CD4-positive, alpha-beta memory T cell (primary cell): ENCODE measurements around the gene AIP. TPM values are rescaled to one million over a fixed set of nuclear protein-coding genes. Genes with fewer than 3 reads are reported as not detected.

ENCODE experiments used
- CTCF ChIA-PET: fragments of 350-600 bp; sonication (Branson Sonifier 250); formaldehyde crosslinking; loops from one replicate; lab custom pipeline; 2021; ENCODE audit warnings: inconsistent platforms; ENCODE audit not compliant: partially characterized antibody; lab: Charles Lee
- POLR2A ChIA-PET: fragments of 350-600 bp; sonication (Branson Sonifier 250); formaldehyde crosslinking; loops from one replicate; lab custom pipeline; 2021; ENCODE audit not compliant: partially characterized antibody; lab: Charles Lee
- DNase-seq, 5 donors: peaks; one replicate each; pipeline versions ENCODE4 v3.0.0 to v3.0.0-alpha.2; 2020 to 2022; ENCODE audit warnings: mixed read lengths in 1 of 5
- H3K27ac ChIP-seq: one replicate; pipeline ENCODE4 v1.7.0; 2013; ENCODE audit warnings: low read depth, low read length
- H3K27me3 ChIP-seq: 2 replicates; pipeline ENCODE4 v1.7.0; 2013; ENCODE audit warnings: mild to moderate bottlenecking, low read length, moderate library complexity; ENCODE audit not compliant: insufficient read depth
- H3K36me3 ChIP-seq: 2 replicates; pipeline ENCODE4 v1.7.0; 2013; ENCODE audit warnings: mild to moderate bottlenecking, low read length, moderate library complexity; ENCODE audit not compliant: insufficient read depth
- H3K4me1 ChIP-seq: 2 replicates; pipeline ENCODE4 v1.7.0; 2013; ENCODE audit warnings: mild to moderate bottlenecking, low read length, moderate library complexity; ENCODE audit not compliant: insufficient read depth
- H3K4me3 ChIP-seq, 2 donors: one replicate each; pipeline ENCODE4 v1.7.0; 2013; ENCODE audit warnings: low read length in 2 of 2, mild to moderate bottlenecking in 1 of 2
- H3K9me3 ChIP-seq, 2 donors: one replicate each; pipeline ENCODE4 v1.7.0; 2013; ENCODE audit warnings: low read length in 2 of 2, control low read depth in 1 of 2; ENCODE audit not compliant: control insufficient read depth in 1 of 2
- H3K27ac Mint-ChIP-seq, 7 donors: one replicate each; pipeline ENCODE4 v1.8.0; 2020 to 2021; ENCODE audit warnings: mixed read lengths in 7 of 7, mild to moderate bottlenecking in 6 of 7, inconsistent platforms in 3 of 7, moderate library complexity in 3 of 7
- H3K27me3 Mint-ChIP-seq, 2 donors: one replicate each; pipeline ENCODE4 v1.8.0; 2020 to 2021; ENCODE audit warnings: mixed read lengths in 2 of 2
- H3K36me3 Mint-ChIP-seq, 2 donors: one replicate each; pipeline ENCODE4 v1.8.0; 2020 to 2021; ENCODE audit warnings: mixed read lengths in 2 of 2, inconsistent platforms in 1 of 2, mild to moderate bottlenecking in 1 of 2
- H3K4me1 Mint-ChIP-seq, 4 donors: one replicate each; pipeline ENCODE4 v1.8.0; 2020 to 2021; ENCODE audit warnings: mixed read lengths in 4 of 4, mild to moderate bottlenecking in 1 of 4
- H3K4me3 Mint-ChIP-seq, 8 donors: one replicate each; pipeline ENCODE4 v1.8.0; 2020 to 2021; ENCODE audit warnings: mixed read lengths in 8 of 8, mild to moderate bottlenecking in 7 of 8, moderate library complexity in 6 of 8, inconsistent platforms in 3 of 8
- H3K9me3 Mint-ChIP-seq, 8 donors: one replicate each; pipeline ENCODE4 v1.8.0; 2020 to 2021; ENCODE audit warnings: mixed read lengths in 8 of 8, mild to moderate bottlenecking in 5 of 8, inconsistent platforms in 3 of 8, moderate library complexity in 1 of 8
- intact Hi-C: fragments of 100-400 bp; cut with micrococcal nuclease; formaldehyde crosslinking; loops from one replicate; pipeline ENCODE4 v1.15.1; 2023
- polyA plus RNA-seq, 2 donors: library from polyadenylated mRNA; unstranded; fragments of 300-500 nt; fragmentation: Illumina TruSeq; gene quantifications; one replicate each; pipeline ENCODE4 v1.2.3, GENCODE V29; 2021
- total RNA-seq, 2 experiments: library from RNA; stranded (reverse); gene quantifications; one replicate each; pipeline ENCODE4 v1.2.3, GENCODE V29; 2021

The AIP gene
- total and polyA plus RNA-seq, 4 experiments from 2014 or later: 131 to 185 (median 142) TPM

- peaks cover 46 to 75% (median 61%) of the 10 kb centered on the region in 4 donors for H3K4me1 Mint-ChIP-seq
- POLR2A ChIA-PET: interaction anchor here (0.6 to 16.2 kb wide), 15 partner anchors 8 to 247 kb away, joined by 3 to 279 read pairs (median 15); partner anchors contain the start of genes PITPNM1, POLD4, PPP1CA and PTPRCAP
- CTCF ChIA-PET: interaction anchor here (1.3 to 1.5 kb wide), 3 partner anchors 18 to 85 kb away, joined by 4 read pairs; partner anchors contain the start of gene PPP1CA
- no peaks in the 10 kb centered on the region for H3K27me3 ChIP-seq
- peak overlapping the region; percentile 69 to 100 (median 96) for H3K4me3 Mint-ChIP-seq
- no peaks in the 10 kb centered on the region for H3K27me3 Mint-ChIP-seq
- H3K27ac ChIP-seq: peak overlapping the region; percentile 66
- intact Hi-C loops: no loop called here
- peaks cover 35% of the 10 kb centered on the region for H3K36me3 ChIP-seq
- peak overlapping the region in 1 of 2 donors; percentile 45 for H3K4me3 ChIP-seq
- peaks cover 71% of the 10 kb centered on the region for H3K4me1 ChIP-seq
- H3K27ac Mint-ChIP-seq: peak overlapping the region; percentile 86 to 99 (median 95)
- H3K9me3 ChIP-seq: no peaks in the 10 kb centered on the region
- H3K36me3 Mint-ChIP-seq: peaks cover 18 to 52% of the 10 kb centered on the region in 2 donors
- DNase-seq: peak in 1 of 5 donors; percentile 60
- no peaks in the 10 kb centered on the region for H3K9me3 Mint-ChIP-seq
These were observed 3.8 kb downstream of the AIP start for GRCh38 chr11:67486481-67487195.

GRCh38 chr11:67489203-67489884 is 6.5 kb downstream of the AIP start:
- Histone ChIP-seq H3K36me3 (peaks cover 41% of the 10 kb centered on the region), H3K9me3 (no peaks in the 10 kb centered on the region), H3K4me1 (peaks cover 51% of the 10 kb centered on the region), H3K4me3 (no peak overlapping the region), H3K27ac (peak overlapping the region; percentile 66), H3K27me3 (no peaks in the 10 kb centered on the region)
- Mint-ChIP-seq H3K4me1 (peaks cover 35 to 53% (median 45%) of the 10 kb centered on the region in 4 donors), H3K4me3 (peak overlapping the region in 1 of 8 donors; percentile 46), H3K27ac (peak overlapping the region in 5 of 7 donors; percentile 24 to 90 (median 83)), H3K36me3 (peaks cover 18 to 59% of the 10 kb centered on the region in 2 donors), H3K9me3 (no peaks in the 10 kb centered on the region), H3K27me3 (no peaks in the 10 kb centered on the region)
- POLR2A ChIA-PET: interaction anchor here (0.6 to 16.2 kb wide), 10 partner anchors 13 to 138 kb away, joined by 3 to 279 read pairs (median 7); partner anchors contain the start of genes PITPNM1, PPP1CA, PTPRCAP and RAD9A
- intact Hi-C loops: no loop called here
- CTCF ChIA-PET: interaction anchor here (1.1 to 1.8 kb wide), 3 partner anchors 13 to 138 kb away, joined by 3 to 5 read pairs (median 3); no protein-coding TSS in a partner anchor
- DNase-seq: no peak

GRCh38 chr11:67489885-67490726 is 7.3 kb downstream of the AIP start:
- Mint-ChIP-seq H3K9me3 (no peaks in the 10 kb centered on the region), H3K36me3 (peaks cover 18 to 59% of the 10 kb centered on the region in 2 donors), H3K27me3 (no peaks in the 10 kb centered on the region), H3K4me3 (no peak overlapping the region), H3K27ac (peak overlapping the region in 6 of 7 donors; percentile 24 to 90 (median 68)), H3K4me1 (peaks cover 27 to 46% (median 38%) of the 10 kb centered on the region in 4 donors)
- ChIA-PET POLR2A (interaction anchor here (0.6 to 16.2 kb wide), 8 partner anchors 14 to 138 kb away, joined by 3 to 279 read pairs (median 7); partner anchors contain the start of genes PITPNM1, PPP1CA, PTPRCAP and RAD9A), CTCF (interaction anchor here (0.9 to 1.0 kb wide), 2 partner anchors 103 to 145 kb away, joined by 3 read pairs; no protein-coding TSS in a partner anchor)
- no peak overlapping the region for H3K4me3 ChIP-seq
- H3K4me1 ChIP-seq: peaks cover 43% of the 10 kb centered on the region
- peaks cover 41% of the 10 kb centered on the region for H3K36me3 ChIP-seq
- H3K9me3 ChIP-seq: no peaks in the 10 kb centered on the region
- intact Hi-C loops: no loop called here
- H3K27me3 ChIP-seq: no peaks in the 10 kb centered on the region
- no peak for DNase-seq
- H3K27ac ChIP-seq: peak overlapping the region; percentile 13

DNA sequence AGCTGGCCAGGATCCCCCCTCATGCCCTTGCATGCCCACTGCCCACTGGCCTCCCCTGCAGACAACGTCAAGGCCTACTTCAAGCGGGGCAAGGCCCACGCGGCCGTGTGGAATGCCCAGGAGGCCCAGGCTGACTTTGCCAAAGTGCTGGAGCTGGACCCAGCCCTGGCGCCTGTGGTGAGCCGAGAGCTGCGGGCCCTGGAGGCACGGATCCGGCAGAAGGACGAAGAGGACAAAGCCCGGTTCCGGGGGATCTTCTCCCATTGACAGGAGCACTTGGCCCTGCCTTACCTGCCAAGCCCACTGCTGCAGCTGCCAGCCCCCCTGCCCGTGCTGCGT is 7.9 kb downstream of the AIP start:
- intact Hi-C loops: no loop called here
- H3K4me3 ChIP-seq: no peak overlapping the region
- Mint-ChIP-seq H3K4me3 (no peak overlapping the region), H3K27me3 (no peaks in the 10 kb centered on the region), H3K4me1 (peaks cover 25 to 41% (median 34%) of the 10 kb centered on the region in 4 donors), H3K27ac (peak overlapping the region in 1 of 7 donors; percentile 16), H3K9me3 (no peaks in the 10 kb centered on the region), H3K36me3 (peaks cover 18 to 61% of the 10 kb centered on the region in 2 donors)
- H3K9me3 ChIP-seq: no peaks in the 10 kb centered on the region
- H3K27ac ChIP-seq: no peak overlapping the region
- CTCF ChIA-PET: interaction anchor here (0.9 to 1.0 kb wide), 2 partner anchors 104 to 145 kb away, joined by 3 read pairs; no protein-coding TSS in a partner anchor
- DNase-seq: no peak
- peaks cover 38% of the 10 kb centered on the region for H3K4me1 ChIP-seq
- H3K36me3 ChIP-seq: peaks cover 42% of the 10 kb centered on the region
- no peaks in the 10 kb centered on the region for H3K27me3 ChIP-seq
- POLR2A ChIA-PET: interaction anchor here (1.7 to 16.2 kb wide), 6 partner anchors 8 to 89 kb away, joined by 5 to 279 read pairs (median 35); partner anchors contain the start of genes AIP, PITPNM1, PPP1CA and PTPRCAP

DNA sequence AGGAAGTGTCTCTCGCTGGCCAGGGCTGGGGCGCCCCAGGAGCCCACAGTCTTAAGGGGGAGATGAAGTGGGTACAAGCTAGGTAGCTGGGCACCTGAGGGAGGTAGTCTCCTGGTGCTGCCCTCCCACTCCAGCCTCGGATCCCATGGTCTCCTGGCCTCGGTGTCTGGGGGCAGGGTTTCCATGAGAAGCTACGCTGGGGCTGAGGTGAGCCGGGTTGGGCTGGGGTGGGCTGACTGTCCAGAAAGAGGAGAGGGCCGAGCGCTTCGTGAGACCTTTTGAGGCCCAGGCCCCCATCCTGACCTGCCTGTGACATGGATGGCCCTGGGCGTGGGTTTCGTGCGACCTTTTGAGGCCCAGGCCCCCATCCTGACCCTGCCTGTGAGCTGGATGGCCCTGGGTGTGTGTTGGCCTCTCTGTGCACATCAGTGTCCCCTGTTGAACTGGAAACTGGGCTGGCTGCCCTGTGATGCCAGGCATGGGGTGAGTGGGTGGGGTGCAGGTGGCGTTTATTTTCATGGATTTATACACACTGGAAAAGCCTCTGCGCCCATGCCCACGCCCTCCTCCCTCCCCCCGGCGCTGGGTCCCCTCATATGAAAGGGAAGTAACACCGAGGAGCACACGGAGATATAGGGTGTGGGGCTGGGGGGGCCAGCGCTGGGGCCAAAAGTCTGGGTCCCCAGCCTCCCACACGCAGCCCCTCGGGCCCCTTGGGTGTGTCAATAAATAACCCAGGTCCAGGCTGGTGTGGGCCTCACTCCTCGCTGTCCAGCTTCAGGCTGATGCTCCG is 8.6 kb downstream of the AIP start:
- H3K4me3 ChIP-seq: no peak overlapping the region
- CTCF ChIA-PET: interaction anchor here (0.8 to 1.4 kb wide), 4 partner anchors 9 to 146 kb away, joined by 3 to 4 read pairs (median 3); partner anchors contain the start of genes AIP and PITPNM1
- Mint-ChIP-seq H3K4me1 (peaks cover 17 to 33% (median 26%) of the 10 kb centered on the region in 4 donors), H3K27me3 (no peaks in the 10 kb centered on the region), H3K9me3 (no peaks in the 10 kb centered on the region), H3K27ac (peak overlapping the region in 2 of 7 donors; percentile 16 to 36), H3K4me3 (no peak overlapping the region), H3K36me3 (peaks cover 18 to 60% of the 10 kb centered on the region in 2 donors)
- H3K9me3 ChIP-seq: no peaks in the 10 kb centered on the region
- POLR2A ChIA-PET: interaction anchor here (1.1 to 16.2 kb wide), 10 partner anchors 9 to 139 kb away, joined by 3 to 279 read pairs (median 8); partner anchors contain the start of genes AIP, PITPNM1, PPP1CA and PTPRCAP
- no peak overlapping the region for H3K27ac ChIP-seq
- DNase-seq: no peak
- intact Hi-C loops: no loop called here
- peaks cover 30% of the 10 kb centered on the region for H3K4me1 ChIP-seq
- H3K27me3 ChIP-seq: no peaks in the 10 kb centered on the region
- peaks cover 48% of the 10 kb centered on the region for H3K36me3 ChIP-seq
